ENCODE measurements around the gene MAPK10.

MAPK10 gene

GRCh38 chr4:86159216-86159615 lies 200.6 kb downstream of the MAPK10 start:
- no peaks in the 10 kb centered on the region for H3K36me3 Mint-ChIP-seq (ENCODE audit: low read depth)
- H3K27me3 Mint-ChIP-seq (ENCODE audit: low read depth): no peaks in the 10 kb centered on the region
- H3K4me1 Mint-ChIP-seq (ENCODE audit: low read depth): no peaks in the 10 kb centered on the region
- no peak overlapping the region for H3K27ac Mint-ChIP-seq
- no peak overlapping the region for H3K4me3 Mint-ChIP-seq
- no peaks in the 10 kb centered on the region for H3K9me3 Mint-ChIP-seq

- H3K4me1 Mint-ChIP-seq (ENCODE audit: low read depth): no peaks in the 10 kb centered on the region
- no peaks in the 10 kb centered on the region for H3K36me3 Mint-ChIP-seq (ENCODE audit: low read depth)
- no peak overlapping the region for H3K27ac Mint-ChIP-seq
- H3K9me3 Mint-ChIP-seq: no peaks in the 10 kb centered on the region
- H3K4me3 Mint-ChIP-seq: no peak overlapping the region
- H3K27me3 Mint-ChIP-seq (ENCODE audit: low read depth): no peaks in the 10 kb centered on the region
Observed at GRCh38 chr4:86156531-86156930, 203.3 kb downstream of the MAPK10 start.

- no peak overlapping the region for H3K27ac Mint-ChIP-seq
- H3K27me3 Mint-ChIP-seq (ENCODE audit: low read depth): no peaks in the 10 kb centered on the region
- no peaks in the 10 kb centered on the region for H3K4me1 Mint-ChIP-seq (ENCODE audit: low read depth)
- no peak overlapping the region for H3K4me3 Mint-ChIP-seq
- no peaks in the 10 kb centered on the region for H3K9me3 Mint-ChIP-seq
- no peaks in the 10 kb centered on the region for H3K36me3 Mint-ChIP-seq (ENCODE audit: low read depth)
Observed at GRCh38 chr4:86155766-86156165, 204.1 kb downstream of the MAPK10 start.

DNA sequence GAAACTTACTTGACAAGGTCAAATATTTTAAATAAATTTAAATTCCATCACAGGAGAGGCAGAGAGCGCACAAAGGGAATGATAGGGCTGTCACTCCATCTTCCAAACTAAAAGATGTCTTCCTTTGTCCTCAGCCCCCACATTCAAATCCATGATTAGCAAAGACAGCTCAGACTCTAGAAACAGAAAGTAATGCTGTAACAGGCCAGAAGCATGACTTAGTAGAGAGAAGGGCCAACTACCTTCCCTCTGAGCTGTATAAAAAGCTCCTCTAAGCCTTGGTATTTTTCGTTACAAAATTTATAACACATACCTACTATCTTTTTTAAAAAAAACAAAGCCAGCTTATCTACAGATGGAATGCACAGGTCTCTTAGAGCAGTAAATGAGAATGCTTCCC lies 207.4 kb downstream of the MAPK10 start:
- H3K9me3 Mint-ChIP-seq: peaks cover 3% of the 10 kb centered on the region
- H3K36me3 Mint-ChIP-seq (ENCODE audit: low read depth): no peaks in the 10 kb centered on the region
- H3K4me3 Mint-ChIP-seq: no peak overlapping the region
- no peaks in the 10 kb centered on the region for H3K4me1 Mint-ChIP-seq (ENCODE audit: low read depth)
- H3K27ac Mint-ChIP-seq: no peak overlapping the region
- no peaks in the 10 kb centered on the region for H3K27me3 Mint-ChIP-seq (ENCODE audit: low read depth)

DNA sequence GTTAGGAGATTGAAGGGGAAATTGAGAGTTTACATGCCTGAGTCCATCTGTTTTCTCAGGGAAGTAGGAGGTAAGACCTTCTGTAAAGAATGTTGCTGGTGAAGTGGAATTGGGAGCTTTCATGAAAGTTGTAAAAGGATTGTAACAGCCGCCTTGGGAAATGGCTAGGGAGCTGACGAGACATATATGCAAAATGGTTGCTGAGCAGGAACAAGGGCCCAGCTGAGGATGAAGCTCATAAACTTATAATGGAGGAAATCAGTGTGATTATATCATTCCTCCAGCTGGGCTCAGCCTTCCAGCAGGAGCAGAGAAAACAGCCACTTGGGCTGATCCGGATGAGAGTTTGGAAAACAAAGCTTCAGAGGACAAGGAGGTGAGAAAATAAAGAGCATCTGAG lies 208.7 kb downstream of the MAPK10 start:
- peaks cover 3% of the 10 kb centered on the region for H3K9me3 Mint-ChIP-seq
- no peaks in the 10 kb centered on the region for H3K27me3 Mint-ChIP-seq (ENCODE audit: low read depth)
- H3K4me1 Mint-ChIP-seq (ENCODE audit: low read depth): no peaks in the 10 kb centered on the region
- no peak overlapping the region for H3K27ac Mint-ChIP-seq
- no peaks in the 10 kb centered on the region for H3K36me3 Mint-ChIP-seq (ENCODE audit: low read depth)
- H3K4me3 Mint-ChIP-seq: no peak overlapping the region

DNA sequence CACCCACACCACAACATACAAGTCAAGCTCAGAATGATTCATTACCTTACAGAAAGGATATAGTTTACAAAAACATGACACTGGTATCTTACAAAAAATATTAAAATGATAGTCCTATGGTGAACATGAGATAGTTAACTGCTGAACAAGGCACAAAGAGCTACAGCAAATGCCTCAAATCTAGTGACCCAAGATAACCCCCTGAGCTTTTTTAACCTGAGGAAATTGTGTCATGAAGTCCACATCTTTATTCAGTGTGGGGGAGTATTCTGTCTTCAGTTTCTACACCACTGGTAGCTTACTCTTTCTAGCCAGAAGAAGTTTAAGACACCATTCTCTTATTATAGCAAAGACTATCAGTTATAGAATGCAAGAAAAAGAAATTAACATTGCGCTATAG lies 218.7 kb downstream of the MAPK10 start:
- Mint-ChIP-seq H3K4me1 (ENCODE audit: low read depth) (no peaks in the 10 kb centered on the region), H3K27me3 (ENCODE audit: low read depth) (no peaks in the 10 kb centered on the region), H3K4me3 (no peak overlapping the region), H3K9me3 (no peaks in the 10 kb centered on the region), H3K27ac (no peak overlapping the region), H3K36me3 (ENCODE audit: low read depth) (no peaks in the 10 kb centered on the region)

DNA sequence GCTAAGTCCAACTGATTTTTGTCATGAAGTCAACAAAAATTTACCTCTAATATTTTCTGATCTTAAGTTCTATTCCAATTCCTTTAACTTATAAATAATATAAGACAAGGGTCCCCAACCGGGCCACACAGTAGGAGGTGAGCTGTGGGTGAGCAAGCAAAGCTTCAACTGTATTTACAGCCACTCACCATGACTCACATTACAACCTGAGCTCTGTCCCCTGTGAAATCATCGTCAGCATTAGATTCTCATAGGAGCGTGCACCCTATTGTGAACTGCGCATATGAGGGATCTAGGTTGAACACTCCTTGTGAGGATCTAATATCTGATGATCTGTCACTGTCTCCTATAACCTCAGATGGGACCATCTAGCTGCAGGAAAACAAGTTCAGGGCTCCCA lies 227.4 kb downstream of the MAPK10 start:
- Mint-ChIP-seq H3K27ac (no peak overlapping the region), H3K9me3 (peaks cover 3% of the 10 kb centered on the region), H3K4me1 (ENCODE audit: low read depth) (no peaks in the 10 kb centered on the region), H3K27me3 (ENCODE audit: low read depth) (no peaks in the 10 kb centered on the region), H3K36me3 (ENCODE audit: low read depth) (no peaks in the 10 kb centered on the region), H3K4me3 (no peak overlapping the region)

DNA sequence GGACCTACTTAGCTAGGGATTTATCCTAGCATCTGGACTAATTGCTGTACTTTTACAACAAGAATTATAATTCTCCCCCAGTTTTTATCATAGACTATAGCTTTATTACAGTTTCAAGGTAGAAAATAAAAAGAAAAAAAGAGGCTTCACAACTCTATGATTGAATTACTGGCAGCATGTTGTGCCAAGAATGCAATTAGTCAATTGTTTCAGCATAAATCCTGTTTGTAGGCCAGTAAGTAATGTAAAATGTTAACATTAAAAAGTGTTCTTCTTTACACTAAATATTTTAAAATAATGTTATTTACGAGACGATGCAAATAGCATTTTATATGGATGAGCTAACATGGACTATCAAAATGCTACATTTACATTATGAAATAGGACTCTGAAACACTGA lies 228.4 kb downstream of the MAPK10 start:
- peaks cover 3% of the 10 kb centered on the region for H3K9me3 Mint-ChIP-seq
- H3K4me3 Mint-ChIP-seq: no peak overlapping the region
- H3K36me3 Mint-ChIP-seq (ENCODE audit: low read depth): no peaks in the 10 kb centered on the region
- H3K27me3 Mint-ChIP-seq (ENCODE audit: low read depth): no peaks in the 10 kb centered on the region
- no peaks in the 10 kb centered on the region for H3K4me1 Mint-ChIP-seq (ENCODE audit: low read depth)
- no peak overlapping the region for H3K27ac Mint-ChIP-seq

- H3K27me3 Mint-ChIP-seq (ENCODE audit: low read depth): no peaks in the 10 kb centered on the region
- no peaks in the 10 kb centered on the region for H3K36me3 Mint-ChIP-seq (ENCODE audit: low read depth)
Observed at GRCh38 chr4:86130160-86130933, 229.5 kb downstream of the MAPK10 start.

GRCh38 chr4:86129546-86129945 lies 230.3 kb downstream of the MAPK10 start:
- Mint-ChIP-seq H3K4me3 (no peak overlapping the region), H3K27me3 (ENCODE audit: low read depth) (no peaks in the 10 kb centered on the region), H3K4me1 (ENCODE audit: low read depth) (no peaks in the 10 kb centered on the region), H3K36me3 (ENCODE audit: low read depth) (no peaks in the 10 kb centered on the region), H3K9me3 (peaks cover 3% of the 10 kb centered on the region), H3K27ac (no peak overlapping the region)

More at GRCh38 chr4:86130160-86130933, 229.5 kb downstream of the MAPK10 start:
- Mint-ChIP-seq H3K4me1 (ENCODE audit: low read depth) (no peaks in the 10 kb centered on the region), H3K27ac (no peak overlapping the region), H3K9me3 (peaks cover 3% of the 10 kb centered on the region), H3K4me3 (no peak overlapping the region)

DNA sequence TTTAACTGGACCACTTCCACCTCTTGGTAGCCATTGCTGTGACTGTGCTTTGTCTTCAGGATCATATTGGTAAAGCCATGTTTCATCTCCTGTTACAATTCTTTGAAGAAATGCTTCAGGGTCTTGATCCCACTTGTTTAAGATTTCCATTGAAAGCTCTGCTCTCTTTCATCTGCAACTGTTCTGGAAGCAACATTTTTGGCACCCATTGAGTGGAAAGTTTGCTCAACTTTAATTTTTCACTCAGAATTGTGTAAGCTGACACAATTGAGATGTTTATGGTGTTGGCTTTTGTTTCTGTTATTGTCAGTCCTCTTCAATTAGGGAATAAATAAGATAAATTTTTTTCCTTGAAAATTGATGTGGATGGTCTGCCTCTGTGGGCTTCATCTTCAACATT lies 237.4 kb downstream of the MAPK10 start:
- no peaks in the 10 kb centered on the region for H3K27me3 Mint-ChIP-seq (ENCODE audit: low read depth)
- peaks cover 3% of the 10 kb centered on the region for H3K9me3 Mint-ChIP-seq
- no peak overlapping the region for H3K27ac Mint-ChIP-seq
- H3K36me3 Mint-ChIP-seq (ENCODE audit: low read depth): no peaks in the 10 kb centered on the region
- no peaks in the 10 kb centered on the region for H3K4me1 Mint-ChIP-seq (ENCODE audit: low read depth)
- H3K4me3 Mint-ChIP-seq: no peak overlapping the region

DNA sequence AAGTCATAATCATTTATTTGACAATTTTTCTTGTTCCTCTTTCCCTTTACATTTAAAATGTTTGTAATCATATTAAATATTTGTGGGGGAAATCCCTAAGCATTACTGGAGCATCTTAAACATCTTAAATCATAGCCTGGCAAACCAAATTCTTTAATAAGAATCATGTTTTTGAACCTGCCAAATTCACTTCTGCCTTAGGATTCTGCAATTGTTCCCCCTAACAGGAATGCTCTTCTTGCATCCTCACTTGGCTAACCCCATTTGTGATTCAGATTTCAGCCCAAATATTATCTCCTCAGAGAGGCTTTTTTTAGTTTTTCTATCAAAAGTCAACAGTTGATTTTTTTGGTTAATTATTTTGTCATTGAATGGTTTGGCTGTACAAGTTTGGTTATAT lies 241.1 kb downstream of the MAPK10 start:
- Mint-ChIP-seq H3K27me3 (ENCODE audit: low read depth) (no peaks in the 10 kb centered on the region), H3K9me3 (peaks cover 3% of the 10 kb centered on the region), H3K36me3 (ENCODE audit: low read depth) (no peaks in the 10 kb centered on the region), H3K4me3 (no peak overlapping the region), H3K27ac (no peak overlapping the region), H3K4me1 (ENCODE audit: low read depth) (no peaks in the 10 kb centered on the region)

DNA sequence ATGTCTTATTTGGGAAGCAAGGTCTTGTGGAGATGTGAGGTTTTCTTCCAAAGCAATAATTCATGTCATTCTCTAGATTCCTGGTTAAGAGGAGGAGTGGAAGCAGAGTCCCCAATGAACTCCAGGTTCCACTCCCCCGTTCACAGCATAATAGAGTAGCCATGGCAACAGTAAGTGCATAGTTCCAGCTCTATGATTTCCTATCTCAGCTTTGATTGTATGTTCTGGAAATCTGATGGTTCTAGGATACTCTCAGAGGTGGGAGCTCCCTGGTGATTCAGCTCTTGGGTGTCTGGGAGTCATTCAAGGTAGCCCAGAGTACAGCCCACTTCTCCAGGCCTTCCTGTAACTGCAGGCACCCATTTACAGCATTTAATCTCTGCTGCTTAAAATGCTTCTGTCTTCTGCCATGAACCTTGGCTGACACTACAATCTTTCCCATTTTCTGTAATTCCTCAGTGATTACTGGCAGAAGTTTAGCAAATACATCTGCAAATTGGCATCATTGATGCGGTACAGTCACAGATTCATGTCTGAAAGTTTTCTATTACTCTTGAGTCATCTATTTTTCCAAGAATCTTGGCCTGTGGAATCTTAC lies 242.0 kb downstream of the MAPK10 start:
- H3K27ac Mint-ChIP-seq: no peak overlapping the region
- no peaks in the 10 kb centered on the region for H3K27me3 Mint-ChIP-seq (ENCODE audit: low read depth)
- no peaks in the 10 kb centered on the region for H3K4me1 Mint-ChIP-seq (ENCODE audit: low read depth)
- H3K36me3 Mint-ChIP-seq (ENCODE audit: low read depth): no peaks in the 10 kb centered on the region
- H3K9me3 Mint-ChIP-seq: peaks cover 3% of the 10 kb centered on the region
- no peak overlapping the region for H3K4me3 Mint-ChIP-seq

DNA sequence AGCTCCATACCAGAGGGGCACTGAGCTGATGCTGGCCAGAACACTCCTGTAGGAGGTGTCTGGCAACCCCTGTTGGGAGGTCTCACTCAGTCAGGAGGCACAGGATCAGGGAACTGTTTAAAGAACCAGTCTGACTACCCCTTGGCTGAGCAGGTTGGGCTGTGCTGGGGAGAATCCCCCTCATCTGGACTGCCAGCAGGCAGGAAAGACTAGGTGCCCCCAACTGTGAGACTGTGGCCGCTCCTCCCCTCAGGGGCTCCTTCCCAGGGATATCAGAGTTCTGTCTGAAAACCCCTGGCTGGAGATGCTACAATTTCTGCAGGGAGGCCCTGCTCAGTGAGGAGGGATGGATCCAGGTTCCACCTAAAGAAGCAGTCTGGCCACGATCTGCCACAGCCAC lies 245.3 kb downstream of the MAPK10 start:
- no peaks in the 10 kb centered on the region for H3K36me3 Mint-ChIP-seq (ENCODE audit: low read depth)
- no peaks in the 10 kb centered on the region for H3K27me3 Mint-ChIP-seq (ENCODE audit: low read depth)
- no peak overlapping the region for H3K4me3 Mint-ChIP-seq
- no peaks in the 10 kb centered on the region for H3K4me1 Mint-ChIP-seq (ENCODE audit: low read depth)
- H3K9me3 Mint-ChIP-seq: peaks cover 4% of the 10 kb centered on the region
- H3K27ac Mint-ChIP-seq: no peak overlapping the region

GRCh38 chr4:86108834-86109233 lies 251.0 kb downstream of the MAPK10 start:
- peaks cover 4% of the 10 kb centered on the region for H3K9me3 Mint-ChIP-seq
- no peak overlapping the region for H3K27ac Mint-ChIP-seq
- H3K4me1 Mint-ChIP-seq (ENCODE audit: low read depth): no peaks in the 10 kb centered on the region
- H3K36me3 Mint-ChIP-seq (ENCODE audit: low read depth): no peaks in the 10 kb centered on the region
- no peaks in the 10 kb centered on the region for H3K27me3 Mint-ChIP-seq (ENCODE audit: low read depth)
- no peak overlapping the region for H3K4me3 Mint-ChIP-seq

Measured in T-helper 1 cell treated with Interleukin-12 subunit alpha and Interleukin-12 subunit beta and Interleukin-4 antibody, amounts not matched to agents 30 μg/mL and 1 μg/mL, for 36 hours (primary cell).